ENCODE data around the gene PCIF1.

Gene PCIF1

DNA sequence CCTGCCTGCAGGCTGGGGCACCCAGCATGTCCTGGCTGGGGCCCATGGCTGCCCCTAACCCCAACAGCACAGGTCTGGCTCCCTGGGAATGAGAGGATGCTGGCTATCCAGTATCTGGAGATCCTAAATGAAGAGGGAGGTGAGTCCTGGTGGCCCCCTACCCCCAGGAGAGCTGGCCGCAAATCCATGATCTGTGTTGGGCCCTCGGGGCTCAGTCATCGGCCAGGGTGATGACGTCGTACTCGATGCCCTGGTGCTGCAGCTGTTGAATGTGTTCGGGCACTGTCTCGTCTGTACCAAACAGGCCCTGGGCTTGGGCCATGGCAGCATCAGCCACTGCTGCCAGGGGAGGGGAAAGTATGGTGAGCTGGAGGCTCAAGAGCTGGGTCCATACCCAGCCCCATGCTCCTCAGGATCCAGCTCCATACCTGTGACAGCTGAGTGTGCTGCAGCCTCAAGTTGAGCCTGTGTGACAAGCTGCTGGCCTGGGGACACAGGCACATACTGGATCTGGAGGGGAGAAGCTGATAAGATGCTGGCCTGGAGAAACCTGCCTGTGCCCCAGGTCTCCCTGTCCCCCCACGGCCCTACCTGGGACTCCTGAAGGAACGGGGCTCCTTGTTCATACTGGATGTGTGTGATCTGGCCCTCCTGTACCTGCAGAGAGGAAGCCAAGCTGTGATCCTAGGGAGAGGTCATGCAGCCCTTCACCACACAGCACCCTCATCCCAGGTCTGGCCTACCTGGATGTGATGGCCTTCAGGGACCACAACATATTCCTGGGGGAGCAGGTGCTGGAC is 14.5 kb downstream of the PCIF1 start:
- DNase-seq (ENCODE audit: low spot score) (peak; percentile 83), ATAC-seq (ENCODE audit: low read depth) (peak; percentile 1; the same call in 2 of the 3 replicates)
- Histone ChIP-seq H3K27me3 (ENCODE audit: insufficient read depth, poor library complexity, severe bottlenecking) (no peaks in the 10 kb centered on the region), H3K9me3 (ENCODE audit: severe bottlenecking) (no peaks in the 10 kb centered on the region), H3K36me3 (ENCODE audit: low read depth) (peaks cover 100% of the 10 kb centered on the region), H3K4me3 (ENCODE audit: severe bottlenecking) (no peak overlapping the region), H3K4me1 (ENCODE audit: insufficient read depth, poor library complexity, severe bottlenecking) (peaks cover 2% of the 10 kb centered on the region), H3K27ac (ENCODE audit: poor library complexity, severe bottlenecking) (no peak overlapping the region)
- no peak for TF ChIP-seq CTCF (IDR thresholded peaks at IDR 0.05; ENCODE audit: poor library complexity, severe bottlenecking)

- peak; percentile 81 for DNase-seq (ENCODE audit: low spot score)
- no peak for TF ChIP-seq CTCF (IDR thresholded peaks at IDR 0.05; ENCODE audit: poor library complexity, severe bottlenecking)
- Histone ChIP-seq H3K4me1 (ENCODE audit: insufficient read depth, poor library complexity, severe bottlenecking) (no peaks in the 10 kb centered on the region), H3K9me3 (ENCODE audit: severe bottlenecking) (no peaks in the 10 kb centered on the region), H3K27me3 (ENCODE audit: insufficient read depth, poor library complexity, severe bottlenecking) (no peaks in the 10 kb centered on the region), H3K36me3 (ENCODE audit: low read depth) (peaks cover 98% of the 10 kb centered on the region), H3K4me3 (ENCODE audit: severe bottlenecking) (no peak overlapping the region), H3K27ac (ENCODE audit: poor library complexity, severe bottlenecking) (no peak overlapping the region)
- no peak; the same call in 2 of the 3 replicates for ATAC-seq (ENCODE audit: low read depth)
Measured at GRCh38 chr20:45949542-45950329, 15.3 kb downstream of the PCIF1 start.

GRCh38 chr20:45950330-45950646 is 15.8 kb downstream of the PCIF1 start:
- peaks cover 92% of the 10 kb centered on the region for H3K36me3 ChIP-seq (ENCODE audit: low read depth)
- TF ChIP-seq CTCF (IDR thresholded peaks at IDR 0.05; ENCODE audit: poor library complexity, severe bottlenecking): no peak
- no peaks in the 10 kb centered on the region for H3K9me3 ChIP-seq (ENCODE audit: severe bottlenecking)
- no peak overlapping the region for H3K27ac ChIP-seq (ENCODE audit: poor library complexity, severe bottlenecking)
- DNase-seq (ENCODE audit: low spot score) (peak; percentile 79), ATAC-seq (ENCODE audit: low read depth) (no peak)
- no peaks in the 10 kb centered on the region for H3K27me3 ChIP-seq (ENCODE audit: insufficient read depth, poor library complexity, severe bottlenecking)
- no peaks in the 10 kb centered on the region for H3K4me1 ChIP-seq (ENCODE audit: insufficient read depth, poor library complexity, severe bottlenecking)
- no peak overlapping the region for H3K4me3 ChIP-seq (ENCODE audit: severe bottlenecking)

DNA sequence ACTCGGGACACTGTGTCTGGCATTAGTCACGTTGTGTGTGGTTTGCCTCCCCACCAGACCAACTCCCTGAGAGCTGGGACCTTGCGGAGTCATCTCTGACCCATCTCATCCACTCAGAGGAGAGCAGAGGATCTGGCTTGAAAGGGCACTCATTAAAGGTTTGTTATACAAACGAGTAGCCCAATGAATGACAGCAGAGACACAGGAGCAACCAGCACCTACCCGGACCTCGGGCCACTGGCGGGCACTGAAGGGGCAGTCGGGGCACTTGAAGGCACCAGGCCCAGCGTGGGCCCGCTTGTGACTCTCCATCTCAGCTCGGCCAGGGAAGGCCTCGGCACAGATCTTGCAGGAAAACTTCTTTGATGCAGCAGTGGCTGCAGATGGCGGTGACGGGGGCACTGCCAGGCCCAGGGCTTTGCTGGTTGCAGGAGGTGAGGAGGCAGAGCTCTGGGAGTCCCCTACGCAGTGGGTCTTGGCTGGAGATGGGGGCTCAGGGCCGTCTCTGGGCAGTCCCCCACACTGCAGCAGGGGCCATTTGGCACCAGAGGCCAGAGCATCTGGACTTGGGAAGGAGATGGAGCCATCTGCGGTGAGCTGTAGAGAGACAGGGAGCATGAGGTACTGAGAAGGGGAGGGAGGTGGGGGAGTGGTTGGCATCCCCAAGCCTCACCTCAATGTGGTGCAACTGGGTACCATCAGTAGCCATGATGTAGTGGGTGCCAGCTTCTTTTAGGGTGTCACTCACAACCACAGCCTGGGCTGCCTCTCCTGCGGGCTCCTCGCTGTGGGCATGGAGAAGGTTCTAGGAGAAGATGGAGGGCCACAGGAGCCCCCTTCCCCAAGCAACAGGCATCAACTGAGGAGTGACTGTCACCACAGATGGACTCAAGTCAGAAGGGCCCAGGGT is 17.7 kb downstream of the PCIF1 start:
- no peaks in the 10 kb centered on the region for H3K4me1 ChIP-seq (ENCODE audit: insufficient read depth, poor library complexity, severe bottlenecking)
- no peaks in the 10 kb centered on the region for H3K27me3 ChIP-seq (ENCODE audit: insufficient read depth, poor library complexity, severe bottlenecking)
- peaks cover 83% of the 10 kb centered on the region for H3K36me3 ChIP-seq (ENCODE audit: low read depth)
- DNase-seq (ENCODE audit: low spot score) (no peak), ATAC-seq (ENCODE audit: low read depth) (no peak)
- no peak overlapping the region for H3K27ac ChIP-seq (ENCODE audit: poor library complexity, severe bottlenecking)
- H3K9me3 ChIP-seq (ENCODE audit: severe bottlenecking): no peaks in the 10 kb centered on the region
- no peak for TF ChIP-seq CTCF (IDR thresholded peaks at IDR 0.05; ENCODE audit: poor library complexity, severe bottlenecking)
- no peak overlapping the region for H3K4me3 ChIP-seq (ENCODE audit: severe bottlenecking)
